SK-N-SH (cell line): Measurements from ENCODE around the gene NXNL2. TPM values are rescaled to one million over a fixed set of nuclear protein-coding genes. Genes with fewer than 3 reads are reported as not detected.

ENCODE experiments used
- CTCF ChIA-PET: fragments of 300-600, 350-600 bp; formaldehyde crosslinking; extraction: SDS; loops from one replicate; lab custom pipeline; 2021; lab: Yijun Ruan, JAX
- POLR2A ChIA-PET: fragments of 350-600 bp; sonication (Branson Sonifier 250); formaldehyde crosslinking; extraction: SDS; loops from one replicate; lab custom pipeline; 2020; ENCODE audit warnings: antibody characterized with exemption, inconsistent platforms; lab: Yijun Ruan, JAX
- DNase-seq: peaks from one replicate; pipeline ENCODE4 v3.0.0; 2012
- H2AFZ ChIP-seq: fragments of 200-600 bp; sonication (generic); 2 replicates; pipeline ENCODE4 v1.8.1; 2016; ENCODE audit warnings: antibody characterized with exemption, mild to moderate bottlenecking, low read depth
- H3F3A ChIP-seq: fragments of 200-600 bp; sonication (generic); replicated peaks from 2 replicates; pipeline ENCODE3; 2016; ENCODE audit warnings: antibody characterized with exemption, mild to moderate bottlenecking; ENCODE audit not compliant: insufficient read depth
- H3K27ac ChIP-seq, 2 experiments: fragments of 200-500 bp in 1 of 2; fragments of 200-600 bp in 1 of 2; sonication (Bioruptor generic) in 1 of 2; sonication (generic), shearing (Covaris generic) in 1 of 2; 2 replicates each; pipeline versions ENCODE4 v1.5.1 to v1.6.1; 2014 to 2016; ENCODE audit warnings: low read depth in 2 of 2, inconsistent platforms in 1 of 2, low read length in 1 of 2, mild to moderate bottlenecking in 1 of 2, mixed read lengths in 1 of 2
- H3K27me3 ChIP-seq: fragments of 200-600 bp; sonication (generic), shearing (Covaris generic); 2 replicates; pipeline ENCODE4 v1.6.1; 2016; ENCODE audit warnings: mixed run types; ENCODE audit not compliant: insufficient read depth
- H3K36me3 ChIP-seq, 2 experiments: fragments of 200-500 bp in 1 of 2; fragments of 200-600 bp in 1 of 2; sonication (Bioruptor generic) in 1 of 2; sonication (generic) in 1 of 2; replicated peaks in 1 of 2; 2 replicates each; pipeline versions ENCODE3 to v1.5.1; 2014 to 2016; ENCODE audit warnings: low read length in 1 of 2, mild to moderate bottlenecking in 1 of 2; ENCODE audit not compliant: insufficient read depth in 2 of 2, control insufficient read depth in 1 of 2
- H3K4me1 ChIP-seq, 2 experiments: fragments of 200-500 bp in 1 of 2; fragments of 200-600 bp in 1 of 2; sonication (Bioruptor generic) in 1 of 2; sonication (generic), shearing (Covaris generic) in 1 of 2; 2 replicates each; pipeline versions ENCODE4 v1.5.1 to v1.6.1; 2014 to 2016; ENCODE audit warnings: low read depth in 1 of 2, low read length in 1 of 2, mixed run types in 1 of 2; ENCODE audit not compliant: insufficient read depth in 2 of 2, control insufficient read depth in 1 of 2
- H3K4me2 ChIP-seq: fragments of 200-600 bp; sonication (generic), shearing (Covaris generic); 2 replicates; pipeline ENCODE4 v1.6.1; 2017; ENCODE audit warnings: mixed run types
- H3K4me3 ChIP-seq, 2 experiments: fragments of 200-500 bp in 1 of 2; fragments of 200-600 bp in 1 of 2; sonication (Bioruptor generic) in 1 of 2; sonication (generic), shearing (Covaris generic) in 1 of 2; 2 replicates each; pipeline versions ENCODE4 v1.5.1 to v1.8.1; 2014 to 2016; ENCODE audit warnings: low read depth in 2 of 2, inconsistent platforms in 1 of 2, low read length in 1 of 2, mild to moderate bottlenecking in 1 of 2, mixed read lengths in 1 of 2, moderate library complexity in 1 of 2
- H3K79me2 ChIP-seq: fragments of 200-600 bp; sonication (generic); 2 replicates; pipeline ENCODE4 v1.8.1; 2017; ENCODE audit warnings: mild to moderate bottlenecking; ENCODE audit not compliant: insufficient read depth
- H3K9ac ChIP-seq: fragments of 200-600 bp; sonication (generic); 2 replicates; pipeline ENCODE4 v1.6.1; 2017; ENCODE audit warnings: mixed run types
- H3K9me2 ChIP-seq: fragments of 200-600 bp; sonication (generic); 2 replicates; pipeline ENCODE4 v1.6.1; 2017; ENCODE audit warnings: mixed run types
- H3K9me3 ChIP-seq: fragments of 200-600 bp; sonication (generic); 2 replicates; pipeline ENCODE4 v1.6.1; 2017; ENCODE audit warnings: mixed run types, mild to moderate bottlenecking, moderate library complexity
- H4K20me1 ChIP-seq: fragments of 200-600 bp; sonication (generic); 2 replicates; pipeline ENCODE4 v1.6.1; 2017; ENCODE audit warnings: mild to moderate bottlenecking, mixed run types; ENCODE audit not compliant: insufficient read depth
- EP300 ChIP-seq, 2 experiments: IDR thresholded peaks; 2 replicates each; pipeline versions ENCODE4 v1.4.0 to v1.6.1; 2012; ENCODE audit warnings: borderline replicate concordance in 1 of 2, low read depth in 1 of 2, low read length in 1 of 2
- FOSL2 ChIP-seq: IDR thresholded peaks from 2 replicates; pipeline ENCODE4 v1.4.0; 2012; ENCODE audit warnings: low read depth, mild to moderate bottlenecking, moderate library complexity, borderline replicate concordance
- FOXM1 ChIP-seq: IDR thresholded peaks from 2 replicates; pipeline ENCODE4 v1.4.0; 2012; ENCODE audit warnings: low read depth, mild to moderate bottlenecking
- GATA2 ChIP-seq: sonication (generic); formaldehyde crosslinking; IDR thresholded peaks from 2 replicates; pipeline ENCODE4 v1.5.0; 2020; ENCODE audit warnings: mild to moderate bottlenecking, missing genetic modification reagents
- MAX ChIP-seq: IDR thresholded peaks from 2 replicates; pipeline ENCODE4 v1.4.0; 2012; ENCODE audit warnings: low read depth
- MEF2A ChIP-seq: IDR thresholded peaks from 2 replicates; pipeline ENCODE4 v1.4.0; 2012; ENCODE audit warnings: low read depth, borderline replicate concordance
- RCOR1 ChIP-seq: fragments of 150-350 bp; IDR thresholded peaks from 2 replicates; pipeline ENCODE4 v1.6.1; 2017; ENCODE audit warnings: antibody characterized with exemption, low read length
- RXRA ChIP-seq: IDR thresholded peaks from 2 replicates; pipeline ENCODE4 v1.4.0; 2012; ENCODE audit warnings: low read depth, mild to moderate bottlenecking, borderline replicate concordance
- SMC3 ChIP-seq: IDR thresholded peaks from 2 replicates; pipeline ENCODE4 v1.6.1; 2012; ENCODE audit warnings: low read depth, low read length, improper control_type of control experiment
- TAF1 ChIP-seq: IDR thresholded peaks from 2 replicates; pipeline ENCODE4 v1.6.1; 2012; ENCODE audit warnings: low read depth, mild to moderate bottlenecking, low read length, moderate library complexity, borderline replicate concordance
- USF1 ChIP-seq: IDR thresholded peaks from 2 replicates; pipeline ENCODE4 v1.4.0; 2012; ENCODE audit warnings: low read depth, borderline replicate concordance
- ZBTB33 ChIP-seq: IDR thresholded peaks from 2 replicates; pipeline ENCODE4 v1.4.0; 2012; ENCODE audit warnings: low read depth, borderline replicate concordance
- WGBS: methylation state at CpG from one replicate; pipeline ENCODE4 v1.1.6; 2017; ENCODE audit warnings: low lambda C conversion rate; 5-methylcytosine and 5-hydroxymethylcytosine counted together
- polyA plus RNA-seq, 3 experiments: library from polyadenylated mRNA; depleted of rRNA; stranded (reverse); fragments of >200 nt; gene quantifications; 2 replicates each; pipeline ENCODE4 v1.2.3, GENCODE V29; 2012
- TF ChIP-seq, protein P1 (sequence below): fragments of 200-600 bp; sonication (generic); IDR thresholded peaks from 2 replicates; pipeline ENCODE4 v1.6.1; 2017; ENCODE audit warnings: antibody characterized with exemption, mild to moderate bottlenecking, moderate library complexity

NXNL2 gene
- polyA plus RNA-seq, 1 of the 3 experiments (the other 2 are of a cell fraction), result 3.1 TPM

DNA sequence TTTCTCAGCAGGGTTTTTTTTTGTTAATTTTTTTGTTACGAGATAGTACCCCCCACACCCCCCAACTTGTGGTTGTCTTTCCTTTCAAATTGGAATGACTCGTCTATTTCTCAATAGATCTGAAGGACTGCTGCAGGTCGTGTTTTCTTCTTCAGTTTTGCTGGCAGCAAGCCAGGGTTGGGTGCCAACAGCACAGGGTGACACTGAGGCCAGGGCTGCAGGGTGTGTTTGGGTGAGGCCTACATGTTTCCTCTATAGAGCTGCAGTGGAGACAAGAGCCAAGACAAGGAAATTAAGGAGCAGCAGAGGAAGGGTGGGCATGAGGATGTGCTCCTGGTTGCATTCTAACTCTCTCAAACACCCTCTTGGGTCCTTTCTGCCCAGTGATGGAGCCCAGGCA is 52.2 kb downstream of the NXNL2 start:
- CTCF ChIA-PET, result no interaction called here
- DNase-seq, result no peak

More for the DNA sequence above, 52.2 kb downstream of the NXNL2 start:
- H3K4me3 ChIP-seq, result no peak overlapping the region
- no peaks in the 10 kb centered on the region for H3F3A ChIP-seq
- TF ChIP-seq MEF2A (no peak), TAF1 (no peak), FOXM1 (no peak), RCOR1 (no peak), USF1 (no peak), GATA2 (CRISPR knock-in tag) (no peak), EP300 (IDR thresholded peaks at IDR 0.05; ENCODE audit: borderline replicate concordance in 1 of 2, low read depth in 1 of 2, low read length in 1 of 2) (no peak), RXRA (no peak), ZBTB33 (no peak), SMC3 (no peak), MAX (no peak), FOSL2 (no peak)
- TF ChIP-seq, protein P1, sequence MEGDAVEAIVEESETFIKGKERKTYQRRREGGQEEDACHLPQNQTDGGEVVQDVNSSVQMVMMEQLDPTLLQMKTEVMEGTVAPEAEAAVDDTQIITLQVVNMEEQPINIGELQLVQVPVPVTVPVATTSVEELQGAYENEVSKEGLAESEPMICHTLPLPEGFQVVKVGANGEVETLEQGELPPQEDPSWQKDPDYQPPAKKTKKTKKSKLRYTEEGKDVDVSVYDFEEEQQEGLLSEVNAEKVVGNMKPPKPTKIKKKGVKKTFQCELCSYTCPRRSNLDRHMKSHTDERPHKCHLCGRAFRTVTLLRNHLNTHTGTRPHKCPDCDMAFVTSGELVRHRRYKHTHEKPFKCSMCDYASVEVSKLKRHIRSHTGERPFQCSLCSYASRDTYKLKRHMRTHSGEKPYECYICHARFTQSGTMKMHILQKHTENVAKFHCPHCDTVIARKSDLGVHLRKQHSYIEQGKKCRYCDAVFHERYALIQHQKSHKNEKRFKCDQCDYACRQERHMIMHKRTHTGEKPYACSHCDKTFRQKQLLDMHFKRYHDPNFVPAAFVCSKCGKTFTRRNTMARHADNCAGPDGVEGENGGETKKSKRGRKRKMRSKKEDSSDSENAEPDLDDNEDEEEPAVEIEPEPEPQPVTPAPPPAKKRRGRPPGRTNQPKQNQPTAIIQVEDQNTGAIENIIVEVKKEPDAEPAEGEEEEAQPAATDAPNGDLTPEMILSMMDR, result no peak
- 49% methylated on average over 3 of the region's 3 CpGs for WGBS
- H3K79me2 ChIP-seq, result no peaks in the 10 kb centered on the region
- H3K27me3 ChIP-seq, result no peaks in the 10 kb centered on the region
- no peaks in the 10 kb centered on the region; a peak in 1 of 4 replicates for H3K4me1 ChIP-seq
- no peak overlapping the region for H3K9ac ChIP-seq
- no peaks in the 10 kb centered on the region for H3K9me3 ChIP-seq
- POLR2A ChIA-PET, result no interaction called here
- no peaks in the 10 kb centered on the region for H3K9me2 ChIP-seq
- no peak overlapping the region for H3K27ac ChIP-seq
- H4K20me1 ChIP-seq, result no peaks in the 10 kb centered on the region
- H2AFZ ChIP-seq, result no peak overlapping the region
- no peaks in the 10 kb centered on the region for H3K36me3 ChIP-seq
- H3K4me2 ChIP-seq, result no peak overlapping the region
